HEK293 (cell line): ENCODE data around the gene TOM1L2.
A peak's percentile ranks its signal among the peaks of the same experiment; 100 is the strongest.

Experiments used
- BCL11B ChIP-seq: fragments of 450-650 bp; formaldehyde crosslinking; IDR thresholded peaks from 2 replicates; pipeline ENCODE4 v1.5.1; 2016; ENCODE audit warnings: low read depth, missing biosample characterization, missing genetic modification characterization
- GLI4 ChIP-seq: fragments of 450-650 bp; formaldehyde crosslinking; IDR thresholded peaks from 2 replicates; pipeline ENCODE4 v1.5.1; 2016; ENCODE audit warnings: missing biosample characterization, missing genetic modification characterization
- KLF1 ChIP-seq: fragments of 450-650 bp; formaldehyde crosslinking; IDR thresholded peaks from 2 replicates; pipeline ENCODE4 v1.5.1; 2016; ENCODE audit warnings: missing biosample characterization, missing genetic modification characterization
- PRDM4 ChIP-seq: fragments of 450-650 bp; formaldehyde crosslinking; IDR thresholded peaks from 2 replicates; pipeline ENCODE4 v1.5.1; 2017; ENCODE audit warnings: missing biosample characterization, missing genetic modification characterization
- REST ChIP-seq: fragments of 450-650 bp; formaldehyde crosslinking; IDR thresholded peaks from 2 replicates; pipeline ENCODE4 v1.5.1; 2016; ENCODE audit warnings: missing biosample characterization, missing genetic modification characterization
- SETDB1 ChIP-seq: IDR thresholded peaks from one replicate; pipeline ENCODE4 v1.6.1; 2017; ENCODE audit warnings: mild to moderate bottlenecking, low read length, moderate library complexity, mixed read lengths; ENCODE audit not compliant: insufficient read length
- ZBTB20 ChIP-seq: fragments of 450-650 bp; formaldehyde crosslinking; IDR thresholded peaks from 2 replicates; pipeline ENCODE4 v1.5.1; 2016; ENCODE audit warnings: missing biosample characterization, missing genetic modification characterization
- ZBTB26 ChIP-seq: fragments of 450-650 bp; formaldehyde crosslinking; optimal IDR thresholded peaks from 2 replicates; pipeline ENCODE3; 2016; ENCODE audit warnings: missing biosample characterization, mild to moderate bottlenecking, missing genetic modification characterization
- ZBTB8A ChIP-seq: fragments of 450-650 bp; formaldehyde crosslinking; IDR thresholded peaks from 2 replicates; pipeline ENCODE4 v1.5.1; 2016; ENCODE audit warnings: missing biosample characterization, missing genetic modification characterization
- ZNF114 ChIP-seq: fragments of 450-650 bp; formaldehyde crosslinking; IDR thresholded peaks from 2 replicates; pipeline ENCODE4 v1.5.0; 2017; ENCODE audit warnings: missing biosample characterization, missing genetic modification characterization
- ZNF23 ChIP-seq: fragments of 450-650 bp; formaldehyde crosslinking; IDR thresholded peaks from 2 replicates; pipeline ENCODE4 v1.5.1; 2016; ENCODE audit warnings: missing biosample characterization, missing genetic modification characterization, borderline replicate concordance
- ZNF239 ChIP-seq: fragments of 450-650 bp; formaldehyde crosslinking; IDR thresholded peaks from 2 replicates; pipeline ENCODE4 v1.5.1; 2016; ENCODE audit warnings: missing biosample characterization, missing genetic modification characterization
- ZNF26 ChIP-seq: fragments of 450-650 bp; formaldehyde crosslinking; IDR thresholded peaks from 2 replicates; pipeline ENCODE4 v1.5.1; 2016; ENCODE audit warnings: missing biosample characterization, missing genetic modification characterization
- ZNF274 ChIP-seq, 2 experiments: fragments of 200-500 bp in 1 of 2; fragments of 450-650 bp in 1 of 2; sonication (Bioruptor generic) in 1 of 2; formaldehyde crosslinking in 1 of 2; IDR thresholded peaks; 2 replicates each; pipeline versions ENCODE4 v1.5.1 to v1.6.1; 2014 to 2016; ENCODE audit warnings: borderline replicate concordance in 1 of 2, inconsistent platforms in 1 of 2, low read length in 1 of 2, missing biosample characterization in 1 of 2, missing genetic modification characterization in 1 of 2
- ZNF311 ChIP-seq: fragments of 450-650 bp; formaldehyde crosslinking; IDR thresholded peaks from 2 replicates; pipeline ENCODE4 v1.5.1; 2017; ENCODE audit warnings: missing biosample characterization, missing genetic modification characterization, borderline replicate concordance
- ZNF391 ChIP-seq: fragments of 450-650 bp; formaldehyde crosslinking; IDR thresholded peaks from 2 replicates; pipeline ENCODE4 v1.5.1; 2016; ENCODE audit warnings: low read depth, missing biosample characterization, missing genetic modification characterization, borderline replicate concordance
- ZNF398 ChIP-seq: fragments of 450-650 bp; formaldehyde crosslinking; IDR thresholded peaks from 2 replicates; pipeline ENCODE4 v1.5.1; 2017; ENCODE audit warnings: missing biosample characterization, missing genetic modification characterization
- ZNF449 ChIP-seq: fragments of 450-650 bp; formaldehyde crosslinking; IDR thresholded peaks from 2 replicates; pipeline ENCODE4 v1.5.1; 2017; ENCODE audit warnings: missing biosample characterization, mild to moderate bottlenecking, missing genetic modification characterization, moderate library complexity
- ZNF501 ChIP-seq: fragments of 450-650 bp; formaldehyde crosslinking; IDR thresholded peaks from 2 replicates; pipeline ENCODE4 v1.5.1; 2016; ENCODE audit warnings: missing biosample characterization, missing genetic modification characterization
- ZNF571 ChIP-seq: fragments of 450-650 bp; formaldehyde crosslinking; IDR thresholded peaks from 2 replicates; pipeline ENCODE4 v1.5.0; 2017; ENCODE audit warnings: missing biosample characterization, missing genetic modification characterization
- ZNF610 ChIP-seq: fragments of 450-650 bp; formaldehyde crosslinking; IDR thresholded peaks from 2 replicates; pipeline ENCODE4 v1.5.1; 2016; ENCODE audit warnings: missing biosample characterization, missing genetic modification characterization, borderline replicate concordance
- ZSCAN16 ChIP-seq: fragments of 450-650 bp; formaldehyde crosslinking; IDR thresholded peaks from 2 replicates; pipeline ENCODE4 v1.5.1; 2016; ENCODE audit warnings: missing biosample characterization, missing genetic modification characterization
- ZSCAN5A ChIP-seq: fragments of 450-650 bp; formaldehyde crosslinking; IDR thresholded peaks from 2 replicates; pipeline ENCODE4 v1.5.1; 2016; ENCODE audit warnings: missing biosample characterization, missing genetic modification characterization

The TOM1L2 gene

GRCh38 chr17:17836250-17836817, 135.9 kb downstream of the TOM1L2 start (continued):
- TF ChIP-seq ZBTB26 (tag by site-specific recombination) (peak; percentile 94), BCL11B (tag by site-specific recombination) (peak; percentile 67; the same call in 1 of the 2 replicates), ZNF311 (tag by site-specific recombination) (no peak), ZBTB20 (tag by site-specific recombination) (peak; percentile 43; the same call in 1 of the 2 replicates), ZNF26 (tag by site-specific recombination) (no peak), ZNF571 (no peak), ZSCAN16 (peak; percentile 75), ZNF239 (tag by site-specific recombination) (0 out of 2 replicates have a peak, but pooled peaks have one; percentile 51), ZSCAN5A (peak; percentile 86), ZNF274 (IDR thresholded peaks at IDR 0.05; ENCODE audit: low read length) (no peak), ZNF274 (tag by site-specific recombination; IDR thresholded peaks at IDR 0.05; ENCODE audit: borderline replicate concordance) (no peak), PRDM4 (peak; percentile 25), GLI4 (0 out of 2 replicates have a peak, but pooled peaks have one; percentile 41), ZBTB8A (tag by site-specific recombination) (peak; percentile 77), KLF1 (tag by site-specific recombination) (peak; percentile 58), ZNF391 (peak; percentile 72; the same call in 1 of the 2 replicates), ZNF114 (tag by site-specific recombination) (no peak), ZNF398 (peak; percentile 8; the same call in 1 of the 2 replicates), ZNF610 (tag by site-specific recombination) (0 out of 2 replicates have a peak, but pooled peaks have one; percentile 32), ZNF501 (tag by site-specific recombination) (peak; percentile 79; the same call in 1 of the 2 replicates), REST (tag by site-specific recombination) (peak; percentile 23; the same call in 1 of the 2 replicates), ZNF23 (tag by site-specific recombination) (0 out of 2 replicates have a peak, but pooled peaks have one; percentile 32), SETDB1 (no peak), ZNF449 (tag by site-specific recombination) (peak; percentile 80)
